ENCODE results near the gene EVC. TPM values are rescaled to one million over a fixed set of nuclear protein-coding genes. Genes with fewer than 3 reads are reported as not detected.
"Not testable (repeated sequence)": the region's sequence is repeated elsewhere in the genome, so short reads cannot be mapped to it uniquely, and the experiment has no call there.

EVC gene
- total RNA-seq, 2 experiments from 2014 or later: 0.69 to 1.3 TPM

DNA sequence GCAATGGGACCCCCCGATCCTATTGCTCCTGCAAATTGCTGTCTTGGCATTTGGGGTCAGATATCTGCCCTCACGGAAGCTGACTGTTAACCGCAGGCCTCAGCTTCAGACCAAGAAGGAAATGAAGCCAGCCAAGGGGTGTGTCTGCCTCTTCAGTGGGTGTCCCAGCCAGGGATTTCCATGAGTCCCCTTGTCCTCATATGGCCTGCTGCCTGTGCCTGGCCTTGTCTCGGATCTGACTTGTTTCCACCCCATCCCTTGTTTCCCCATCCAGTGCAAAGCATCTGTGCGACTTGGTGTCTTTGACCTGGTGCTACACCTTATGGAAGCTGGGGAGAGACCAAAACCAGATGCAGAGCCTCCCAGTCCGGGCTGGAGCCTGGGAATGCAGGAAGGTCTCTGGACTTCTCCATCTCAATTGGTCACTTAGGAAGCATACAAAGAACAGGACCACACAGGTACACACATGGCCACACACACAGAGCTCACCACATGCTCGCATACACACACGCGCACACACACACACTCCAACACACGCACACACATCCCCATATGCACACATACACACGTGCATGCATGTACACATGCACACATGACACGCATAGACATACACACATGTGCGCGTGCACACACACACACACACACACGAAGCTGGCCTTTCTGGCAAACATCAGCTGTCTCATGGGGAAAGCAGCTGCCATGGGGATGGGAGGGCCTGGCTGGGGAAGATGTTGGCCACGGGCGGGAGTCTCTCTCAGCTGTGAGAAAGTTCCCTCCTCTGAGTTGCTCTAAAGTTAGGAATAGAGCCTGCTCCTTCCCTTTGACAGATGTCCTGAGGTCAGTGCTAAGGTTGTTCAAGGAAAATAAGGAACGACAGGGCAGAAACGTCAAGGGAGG is 116.4 kb downstream of the EVC start:
- peak; percentile 8 for DNase-seq
- Mint-ChIP-seq H3K27me3 (peaks cover 17% of the 10 kb centered on the region), H3K4me3 (no peak overlapping the region), H3K36me3 (ENCODE audit: low read depth) (no peaks in the 10 kb centered on the region), H3K9me3 (no peaks in the 10 kb centered on the region), H3K27ac (no peak overlapping the region), H3K4me1 (peaks cover 37% of the 10 kb centered on the region)
- ChIA-PET POLR2A (no interaction called here), CTCF (interaction anchor here (0.5 kb wide), 1 partner anchor 505 kb away, joined by 6 read pairs; no protein-coding TSS in a partner anchor)

DNA sequence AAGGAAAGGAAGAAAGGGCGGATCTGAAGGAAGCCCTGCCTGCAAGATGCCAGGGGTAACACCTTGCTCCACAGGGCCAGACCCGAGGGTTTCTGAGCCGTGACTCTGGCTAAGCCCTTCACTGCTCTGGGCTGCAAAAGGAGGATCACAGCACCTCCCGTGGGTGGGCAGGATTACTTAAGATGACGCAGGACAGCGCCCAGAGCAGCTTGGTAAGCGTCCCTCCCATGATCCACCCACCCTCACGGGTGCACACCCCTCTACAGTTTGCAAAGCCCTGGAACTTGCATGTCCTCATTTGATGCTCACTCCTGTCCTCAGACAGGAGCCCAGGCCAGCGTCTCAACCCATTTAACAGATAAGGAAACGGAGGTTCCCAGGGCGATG is 117.0 kb downstream of the EVC start:
- Mint-ChIP-seq H3K4me1 (peaks cover 32% of the 10 kb centered on the region), H3K36me3 (ENCODE audit: low read depth) (no peaks in the 10 kb centered on the region), H3K9me3 (no peaks in the 10 kb centered on the region), H3K27ac (no peak overlapping the region), H3K4me3 (no peak overlapping the region), H3K27me3 (peaks cover 17% of the 10 kb centered on the region)
- POLR2A ChIA-PET: no interaction called here
- no peak for DNase-seq
- CTCF ChIA-PET: no interaction called here

- no peak for DNase-seq
- CTCF ChIA-PET: no interaction called here
- no peaks in the 10 kb centered on the region for H3K36me3 Mint-ChIP-seq (ENCODE audit: low read depth)
- no peaks in the 10 kb centered on the region for H3K9me3 Mint-ChIP-seq
- no peak overlapping the region for H3K4me3 Mint-ChIP-seq
- no peaks in the 10 kb centered on the region for H3K27me3 Mint-ChIP-seq
- H3K27ac Mint-ChIP-seq: no peak overlapping the region
- H3K4me1 Mint-ChIP-seq: no peaks in the 10 kb centered on the region
- POLR2A ChIA-PET: no interaction called here
Measured at GRCh38 chr4:5836943-5837342, 125.9 kb downstream of the EVC start.

DNA sequence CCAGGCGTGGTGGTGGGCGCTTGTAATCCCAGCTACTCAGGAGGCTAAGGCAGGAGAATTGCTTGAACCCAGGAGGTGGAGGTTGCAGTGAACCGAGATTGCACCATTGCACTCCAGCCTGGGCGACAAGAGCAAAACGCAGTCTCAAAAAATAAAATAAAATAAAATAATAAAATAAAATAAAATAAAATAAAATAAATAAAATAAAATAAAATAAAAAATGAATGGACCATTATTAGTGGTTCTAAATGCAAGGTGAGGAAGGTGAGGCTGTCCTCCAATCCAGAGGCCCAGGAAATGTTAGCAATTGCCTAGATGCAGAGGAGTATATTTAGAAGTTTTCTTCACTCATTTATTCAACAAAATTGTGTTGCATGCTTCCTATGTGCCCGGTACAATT is 126.5 kb downstream of the EVC start:
- H3K36me3 Mint-ChIP-seq (ENCODE audit: low read depth); DNase-seq; H3K9me3 Mint-ChIP-seq; H3K4me3 Mint-ChIP-seq; H3K27ac Mint-ChIP-seq; CTCF ChIA-PET; POLR2A ChIA-PET; H3K4me1 Mint-ChIP-seq; H3K27me3 Mint-ChIP-seq: not testable (repeated sequence)

- Mint-ChIP-seq H3K9me3 (no peaks in the 10 kb centered on the region), H3K27ac (no peak overlapping the region), H3K27me3 (peaks cover under 1% of the 10 kb centered on the region), H3K36me3 (ENCODE audit: low read depth) (no peaks in the 10 kb centered on the region), H3K4me1 (no peaks in the 10 kb centered on the region), H3K4me3 (no peak overlapping the region)
- DNase-seq: no peak
- ChIA-PET CTCF (no interaction called here), POLR2A (no interaction called here)
Measured at GRCh38 chr4:5839332-5839731, 128.3 kb downstream of the EVC start.

- Mint-ChIP-seq H3K9me3 (no peaks in the 10 kb centered on the region), H3K27ac (no peak overlapping the region), H3K4me3 (no peak overlapping the region), H3K36me3 (ENCODE audit: low read depth) (no peaks in the 10 kb centered on the region), H3K4me1 (no peaks in the 10 kb centered on the region), H3K27me3 (peaks cover 2% of the 10 kb centered on the region)
- POLR2A ChIA-PET: no interaction called here
- no peak for DNase-seq
- CTCF ChIA-PET: no interaction called here
Measured at GRCh38 chr4:5839751-5840674, 129.0 kb downstream of the EVC start.

- H3K27ac Mint-ChIP-seq: no peak overlapping the region
- POLR2A ChIA-PET: no interaction called here
- no peak for DNase-seq
- H3K36me3 Mint-ChIP-seq (ENCODE audit: low read depth): no peaks in the 10 kb centered on the region
- H3K4me3 Mint-ChIP-seq: no peak overlapping the region
- peaks cover 2% of the 10 kb centered on the region for H3K27me3 Mint-ChIP-seq
- H3K4me1 Mint-ChIP-seq: no peaks in the 10 kb centered on the region
- CTCF ChIA-PET: no interaction called here
- H3K9me3 Mint-ChIP-seq: no peaks in the 10 kb centered on the region
Measured at GRCh38 chr4:5842456-5842855, 131.5 kb downstream of the EVC start.

DNA sequence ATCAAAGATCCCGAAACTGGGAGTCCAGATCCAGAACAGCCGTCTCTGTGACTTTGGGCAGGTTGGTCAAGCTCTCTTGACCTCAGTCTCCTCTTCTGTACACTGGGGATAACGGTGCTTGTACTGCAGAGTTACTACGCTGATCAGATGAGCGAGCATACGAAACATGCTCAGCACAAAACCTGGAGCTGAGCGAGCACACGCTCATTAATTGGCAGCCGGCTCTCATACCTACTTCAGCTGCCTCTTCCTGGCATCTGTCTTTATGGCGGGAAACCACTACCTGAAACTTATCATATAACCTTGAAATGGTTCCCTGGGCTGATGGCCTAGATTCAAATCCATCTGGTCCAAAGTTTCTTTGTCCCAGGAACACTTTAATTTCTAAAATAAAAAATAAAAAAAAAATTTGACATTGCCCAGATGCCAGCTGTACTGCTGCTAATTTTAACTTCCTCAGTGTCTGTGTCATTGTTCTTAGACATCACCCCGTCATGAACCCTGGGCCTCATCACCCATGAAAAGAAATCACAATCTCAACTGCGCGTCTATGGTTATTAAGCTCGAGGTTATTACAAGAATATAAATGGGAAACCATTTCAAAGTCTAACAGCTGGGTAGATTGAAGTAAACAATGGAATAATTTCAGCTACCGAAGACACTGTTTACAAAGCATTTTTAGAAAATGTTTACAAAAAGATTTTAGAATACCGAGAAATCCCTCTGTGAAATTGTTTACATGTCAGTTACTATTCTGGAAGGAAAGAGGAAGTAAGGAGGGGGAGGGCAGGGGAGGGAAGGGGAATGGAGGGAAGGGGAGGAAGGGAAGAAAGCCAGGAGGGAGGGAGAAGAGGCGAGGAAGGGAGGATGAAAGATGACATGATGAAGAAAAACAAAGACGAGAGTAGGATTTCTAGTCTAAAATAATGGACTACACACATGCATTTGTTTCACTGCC is 132.9 kb downstream of the EVC start:
- DNase-seq: no peak
- H3K4me3 Mint-ChIP-seq: no peak overlapping the region
- ChIA-PET POLR2A (no interaction called here), CTCF (no interaction called here)
- no peaks in the 10 kb centered on the region for H3K4me1 Mint-ChIP-seq
- H3K36me3 Mint-ChIP-seq (ENCODE audit: low read depth): no peaks in the 10 kb centered on the region
- H3K27ac Mint-ChIP-seq: no peak overlapping the region
- H3K27me3 Mint-ChIP-seq: peaks cover 7% of the 10 kb centered on the region
- H3K9me3 Mint-ChIP-seq: no peaks in the 10 kb centered on the region

DNA sequence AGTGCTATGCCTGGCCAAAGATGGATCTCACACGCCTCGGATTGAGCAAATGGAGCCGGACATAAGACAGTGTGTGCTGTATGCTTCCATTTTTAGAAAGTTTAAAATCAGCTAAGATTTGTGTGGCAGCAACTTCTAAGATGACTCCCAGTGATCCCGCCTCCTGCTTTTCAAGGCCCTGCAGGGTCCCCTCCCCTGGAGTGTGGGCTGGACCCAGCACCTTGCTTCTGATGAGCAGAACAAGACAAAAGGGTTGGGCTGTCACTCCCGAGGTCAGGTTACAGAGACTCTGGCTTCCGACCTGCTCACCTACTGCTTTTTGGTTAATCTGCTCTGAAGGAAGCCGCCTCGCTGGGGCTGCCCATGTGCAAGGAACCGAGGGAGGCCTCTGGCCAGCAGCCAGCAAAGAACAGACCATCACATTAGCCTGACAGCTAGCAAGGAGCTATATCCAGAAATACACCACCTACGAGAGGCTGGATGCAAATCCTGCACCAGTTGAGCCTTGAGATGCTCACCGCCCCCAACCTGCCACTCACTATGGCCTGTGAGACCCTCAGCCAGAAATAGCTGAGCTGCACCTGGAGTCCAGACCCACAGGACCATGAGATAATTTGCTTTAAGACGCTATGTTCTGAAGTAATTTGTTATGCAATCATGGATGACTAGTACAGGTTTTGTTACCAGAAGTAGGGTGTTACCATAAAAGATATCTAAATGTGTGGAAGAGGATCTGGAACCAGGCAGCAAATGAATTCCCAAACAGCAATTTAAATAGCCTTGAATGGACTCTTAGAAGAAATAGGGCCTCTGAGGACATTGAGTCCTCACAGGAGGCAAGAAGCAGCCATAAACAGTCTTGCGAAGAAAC is 134.3 kb downstream of the EVC start:
- CTCF ChIA-PET: no interaction called here
- Mint-ChIP-seq H3K4me1 (no peaks in the 10 kb centered on the region), H3K36me3 (ENCODE audit: low read depth) (no peaks in the 10 kb centered on the region), H3K27ac (no peak overlapping the region), H3K4me3 (no peak overlapping the region), H3K27me3 (peaks cover 10% of the 10 kb centered on the region), H3K9me3 (no peaks in the 10 kb centered on the region)
- POLR2A ChIA-PET: no interaction called here
- DNase-seq: no peak

DNA sequence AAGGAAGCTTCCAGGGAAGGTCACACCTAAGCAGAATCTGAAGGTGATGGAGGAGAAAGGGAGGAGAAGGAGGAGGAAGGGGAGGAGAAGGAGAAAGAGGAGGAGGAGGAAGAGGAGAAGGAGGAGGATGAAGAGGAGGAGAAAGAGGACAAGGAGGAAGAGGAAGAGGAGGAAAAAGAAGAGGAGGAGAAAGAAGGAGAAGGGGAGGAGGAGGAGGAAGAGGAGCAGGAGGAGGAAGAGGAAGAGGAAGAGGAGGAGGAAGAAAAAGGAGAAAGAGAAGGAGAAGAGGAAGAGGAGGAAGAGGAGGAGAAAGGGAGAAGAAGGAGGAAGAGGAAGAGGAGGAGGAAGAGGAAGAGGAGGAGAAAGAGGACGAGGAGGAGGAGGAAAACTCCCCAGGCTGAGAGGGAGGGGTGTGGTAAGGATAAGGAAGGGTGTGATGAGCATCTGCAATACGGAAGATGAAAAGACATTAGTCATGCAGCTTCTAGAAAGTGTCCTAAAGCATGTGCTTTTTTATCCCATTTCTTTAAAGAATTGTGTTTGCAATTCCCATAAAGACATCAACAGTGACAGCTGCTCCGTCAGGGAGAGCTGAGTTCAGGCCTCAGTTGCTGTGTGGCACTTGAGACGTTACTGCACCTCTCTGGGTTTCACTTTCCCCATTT is 140.8 kb downstream of the EVC start:
- POLR2A ChIA-PET: no interaction called here
- Mint-ChIP-seq H3K4me3 (no peak overlapping the region), H3K4me1 (no peaks in the 10 kb centered on the region), H3K27ac (no peak overlapping the region), H3K36me3 (ENCODE audit: low read depth) (no peaks in the 10 kb centered on the region), H3K9me3 (no peaks in the 10 kb centered on the region), H3K27me3 (peaks cover 8% of the 10 kb centered on the region)
- CTCF ChIA-PET: no interaction called here
- DNase-seq: no peak

DNA sequence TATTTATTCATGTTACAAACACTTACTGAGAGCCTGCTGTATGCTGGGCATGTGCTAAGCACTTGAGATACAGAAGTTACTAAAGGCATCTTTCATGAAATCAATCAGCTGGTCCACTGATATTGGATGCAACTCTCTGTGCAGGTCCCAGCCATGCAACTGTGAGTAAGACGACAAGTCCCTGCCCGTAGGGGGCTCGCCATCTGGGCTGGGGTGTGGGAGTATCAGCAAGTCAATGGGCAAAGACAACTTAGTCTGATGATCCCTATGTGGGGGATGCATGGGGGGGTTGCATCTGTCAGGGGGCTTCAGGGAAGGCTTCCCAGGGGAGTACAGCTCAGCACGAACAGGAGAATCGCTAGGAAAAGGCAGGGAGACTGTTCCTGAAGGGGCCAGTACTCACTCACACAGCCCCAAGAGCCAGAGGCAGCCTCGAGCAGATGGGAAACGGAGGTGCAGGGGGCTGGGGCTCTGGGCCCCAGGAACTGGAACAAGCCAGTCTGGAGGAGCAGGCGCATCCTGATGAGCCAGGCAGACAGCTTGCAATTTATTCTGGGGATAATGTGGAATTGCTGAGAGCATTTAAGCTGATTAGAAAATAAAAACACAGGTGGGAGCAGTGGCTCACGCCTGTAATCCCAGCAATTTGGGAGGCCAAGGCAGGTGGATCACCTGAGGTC is 141.7 kb downstream of the EVC start:
- Mint-ChIP-seq H3K9me3 (no peaks in the 10 kb centered on the region), H3K27ac (no peak overlapping the region), H3K4me3 (no peak overlapping the region), H3K4me1 (no peaks in the 10 kb centered on the region), H3K27me3 (peaks cover 6% of the 10 kb centered on the region), H3K36me3 (ENCODE audit: low read depth) (no peaks in the 10 kb centered on the region)
- POLR2A ChIA-PET: no interaction called here
- DNase-seq: no peak
- CTCF ChIA-PET: no interaction called here

Data from activated CD4-positive, alpha-beta T cell treated with anti-CD3 and anti-CD28 coated beads, Interleukin-2, amount 10 ng/mL, durations not matched to agents 7 days and 5 days (primary cell).